NT2/D1 (cell line): Measurements from ENCODE around the gene TFF1.

Source experiments
- DNase-seq: peaks from one replicate; pipeline ENCODE4 v3.0.0-alpha.2; 2011; ENCODE audit warnings: low read depth, low spot score
- H3K27me3 ChIP-seq: 2 replicates; pipeline ENCODE4 v1.6.0; 2011; ENCODE audit warnings: mild to moderate bottlenecking; ENCODE audit not compliant: insufficient read length, insufficient read depth
- H3K36me3 ChIP-seq: 2 replicates; pipeline ENCODE4 v1.6.1; 2011; ENCODE audit warnings: mild to moderate bottlenecking, low read length, mixed read lengths; ENCODE audit not compliant: insufficient read depth, insufficient read length
- H3K4me1 ChIP-seq: 2 replicates; pipeline ENCODE4 v1.5.1; 2011; ENCODE audit not compliant: insufficient read depth, insufficient read length
- H3K4me3 ChIP-seq: 2 replicates; pipeline ENCODE4 v1.5.1; 2011; ENCODE audit warnings: low read depth; ENCODE audit not compliant: insufficient read length
- H3K9ac ChIP-seq: 2 replicates; pipeline ENCODE4 v1.6.0; 2011; ENCODE audit warnings: low read depth; ENCODE audit not compliant: insufficient read length
- H3K9me3 ChIP-seq: 2 replicates; pipeline ENCODE4 v1.5.1; 2011; ENCODE audit warnings: mild to moderate bottlenecking, low read length; ENCODE audit not compliant: insufficient read depth
- SUZ12 ChIP-seq: IDR thresholded peaks from 2 replicates; pipeline ENCODE4 v1.6.1; 2011; ENCODE audit not compliant: insufficient read length, insufficient read depth; ENCODE audit errors: extremely low read depth
- YY1 ChIP-seq: IDR thresholded peaks from 2 replicates; pipeline ENCODE4 v1.6.1; 2011; ENCODE audit not compliant: insufficient read length, insufficient read depth
- ZNF274 ChIP-seq: IDR thresholded peaks from 2 replicates; pipeline ENCODE4 v1.6.1; 2011; ENCODE audit warnings: mild to moderate bottlenecking, low read depth, low read length

TFF1 gene

DNA sequence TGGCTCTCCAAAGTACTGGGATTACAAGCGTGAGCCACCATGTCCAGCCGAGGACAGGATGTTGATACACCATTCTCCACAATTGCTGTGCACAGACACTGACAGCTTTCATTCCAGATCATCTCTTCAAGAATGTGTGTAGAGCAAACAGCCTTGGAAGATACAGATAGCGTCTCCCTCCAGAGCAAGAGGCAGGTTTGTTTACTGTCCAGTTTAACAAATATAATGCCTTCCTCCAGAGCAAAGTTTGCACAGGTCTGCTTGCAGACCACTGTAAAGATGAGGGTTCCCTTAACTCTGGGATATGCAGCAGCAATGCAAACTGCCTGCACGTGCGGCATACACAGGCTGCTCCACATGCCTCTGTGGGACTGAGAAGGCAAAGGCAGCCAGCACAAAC is 25.0 kb upstream of the TFF1 start:
- Histone ChIP-seq H3K4me3 (no peak overlapping the region), H3K27me3 (no peaks in the 10 kb centered on the region), H3K9me3 (no peaks in the 10 kb centered on the region), H3K4me1 (peaks cover 16% of the 10 kb centered on the region), H3K36me3 (no peaks in the 10 kb centered on the region), H3K9ac (no peak overlapping the region)
- DNase-seq = no peak
- TF ChIP-seq ZNF274 (no peak), SUZ12 (no peak), YY1 (no peak)

DNA sequence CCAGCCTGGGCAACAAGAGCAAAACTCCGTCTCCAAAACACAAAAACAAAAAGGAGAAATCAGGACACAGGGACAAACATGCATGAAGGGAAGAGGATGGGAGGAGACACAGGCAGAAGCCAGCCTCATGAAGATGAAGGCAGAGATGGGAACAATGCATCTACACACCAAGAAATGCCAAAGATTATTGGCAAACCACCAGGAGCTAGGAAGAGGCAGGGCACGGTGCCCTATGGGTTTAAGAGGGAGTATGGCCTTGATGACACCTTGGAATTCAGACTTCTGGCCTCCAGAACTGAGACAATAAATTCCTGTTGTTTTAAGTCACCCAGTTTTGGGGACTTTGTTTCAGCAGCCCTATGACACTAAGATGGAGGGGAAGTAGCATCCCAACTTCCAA is 24.4 kb upstream of the TFF1 start:
- Histone ChIP-seq H3K9ac (no peak overlapping the region), H3K9me3 (no peaks in the 10 kb centered on the region), H3K4me1 (peaks cover 16% of the 10 kb centered on the region), H3K27me3 (no peaks in the 10 kb centered on the region), H3K4me3 (no peak overlapping the region), H3K36me3 (no peaks in the 10 kb centered on the region)
- no peak for TF ChIP-seq SUZ12
- no peak for DNase-seq

DNA sequence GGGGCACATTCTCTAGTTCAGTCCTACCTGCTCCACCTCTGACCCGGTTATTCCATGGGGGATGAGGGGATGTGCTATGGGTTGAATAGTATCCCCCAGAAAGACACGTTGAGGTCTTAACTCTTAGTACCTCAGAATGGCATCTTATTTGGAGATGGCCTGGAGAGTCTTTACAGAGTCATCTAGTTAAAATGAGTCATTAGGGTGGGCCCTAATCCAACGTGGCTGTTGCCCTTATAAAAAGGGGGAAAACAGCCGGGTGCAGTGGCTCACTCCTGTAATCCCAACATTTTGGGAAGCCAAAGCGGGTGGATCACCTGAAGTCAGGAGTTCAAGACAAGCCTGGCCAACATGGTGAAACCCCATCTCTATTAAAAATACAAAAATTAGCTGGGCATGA is 23.9 kb upstream of the TFF1 start:
- no peak for TF ChIP-seq YY1
- TF ChIP-seq ZNF274 = no peak
- no peak for TF ChIP-seq SUZ12

DNA sequence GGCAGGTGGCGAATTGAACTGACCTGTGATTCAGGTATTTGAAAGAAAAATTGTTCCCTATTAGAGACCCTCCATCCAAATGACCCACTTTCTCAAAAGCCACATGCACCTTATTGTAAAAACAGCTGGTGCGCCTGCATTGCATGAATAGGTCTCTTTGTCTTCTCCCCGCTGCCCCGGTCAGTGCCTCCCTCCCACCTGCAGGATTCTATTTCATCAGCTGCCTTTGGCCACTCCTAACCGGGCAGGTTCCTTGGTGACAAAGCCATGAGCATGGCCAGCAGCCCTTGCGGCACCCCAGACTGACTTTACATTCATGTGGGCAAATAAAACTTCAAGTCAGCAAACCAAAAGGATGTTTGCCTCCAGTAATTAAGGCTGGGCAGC is 23.1 kb upstream of the TFF1 start:
- DNase-seq = no peak
- Histone ChIP-seq H3K9me3 (no peaks in the 10 kb centered on the region), H3K9ac (no peak overlapping the region)

More for the DNA sequence above, 23.9 kb upstream of the TFF1 start:
- peaks cover 16% of the 10 kb centered on the region for H3K4me1 ChIP-seq
- H3K9ac ChIP-seq = no peak overlapping the region
- no peaks in the 10 kb centered on the region for H3K9me3 ChIP-seq
- H3K36me3 ChIP-seq = no peaks in the 10 kb centered on the region
- no peak overlapping the region for H3K4me3 ChIP-seq
- no peak for DNase-seq
- no peaks in the 10 kb centered on the region for H3K27me3 ChIP-seq

DNA sequence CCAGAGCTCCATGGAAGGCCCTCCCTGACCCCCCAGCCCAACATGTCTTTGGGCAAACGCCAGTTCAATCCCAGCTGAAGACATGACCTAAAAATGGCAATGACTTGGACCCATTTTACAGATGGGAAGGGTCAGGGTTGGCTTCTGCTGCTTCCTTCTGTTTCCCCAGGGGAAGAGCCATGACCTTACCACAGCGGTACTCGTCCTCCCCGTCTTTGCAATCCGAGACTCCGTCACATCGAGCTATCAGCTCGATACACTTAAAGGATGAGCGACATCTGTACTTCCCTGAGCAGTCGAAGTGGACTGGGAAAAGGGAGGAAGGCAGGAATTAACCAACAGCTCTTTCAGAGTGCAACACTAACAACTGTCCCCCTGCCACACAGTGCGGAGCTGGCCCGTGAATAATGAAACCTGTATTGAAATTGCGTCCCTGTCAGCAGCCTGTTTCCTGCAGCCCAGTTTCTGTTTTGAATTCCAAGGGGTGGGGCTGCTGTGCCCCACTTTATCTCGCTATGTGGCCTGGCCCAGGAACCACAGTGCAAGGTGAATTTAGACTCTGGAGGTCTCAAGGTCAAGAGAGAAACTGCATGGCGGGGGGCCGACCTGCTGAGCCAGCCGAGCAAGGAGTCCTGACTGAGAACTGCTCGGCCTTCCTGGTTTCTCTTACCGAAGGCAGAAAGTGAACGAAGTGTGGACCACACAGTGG is 22.6 kb upstream of the TFF1 start:
- DNase-seq = no peak
- peaks cover 16% of the 10 kb centered on the region for H3K4me1 ChIP-seq
- H3K4me3 ChIP-seq = no peak overlapping the region
- H3K9ac ChIP-seq = peak overlapping the region; percentile 29
- no peaks in the 10 kb centered on the region for H3K36me3 ChIP-seq
- H3K9me3 ChIP-seq = no peaks in the 10 kb centered on the region
- H3K27me3 ChIP-seq = no peaks in the 10 kb centered on the region
- no peak for TF ChIP-seq YY1
- no peak for TF ChIP-seq SUZ12
- no peak for TF ChIP-seq ZNF274

More for the DNA sequence above, 23.1 kb upstream of the TFF1 start:
- Histone ChIP-seq H3K4me1 (peaks cover 16% of the 10 kb centered on the region), H3K4me3 (no peak overlapping the region), H3K36me3 (no peaks in the 10 kb centered on the region), H3K27me3 (no peaks in the 10 kb centered on the region)
- TF ChIP-seq SUZ12 (no peak), ZNF274 (no peak), YY1 (no peak)

DNA sequence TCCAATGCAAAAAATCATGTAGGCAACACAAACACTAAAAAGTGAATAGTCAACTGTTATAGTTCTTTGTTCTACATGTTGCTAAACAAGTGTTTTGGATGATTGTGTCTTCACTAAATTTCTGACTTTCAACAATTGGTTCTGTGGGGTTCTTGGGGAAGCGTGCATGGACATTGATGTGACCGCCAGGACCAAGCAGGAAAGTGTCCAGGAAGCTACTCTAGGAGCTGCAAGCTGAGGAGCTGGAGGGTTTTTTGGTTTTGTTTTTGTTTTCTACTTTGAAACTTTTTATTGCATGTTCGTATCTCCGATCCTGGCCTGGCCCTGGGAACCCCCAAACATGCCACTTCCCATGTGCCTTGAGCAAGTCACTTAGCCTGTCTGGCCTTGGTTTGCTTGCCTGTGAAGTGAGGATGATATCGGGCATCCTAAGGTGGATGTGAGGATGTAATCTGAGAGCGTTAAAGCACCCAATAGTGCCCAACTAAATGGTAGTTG is 21.6 kb upstream of the TFF1 start:
- Histone ChIP-seq H3K4me1 (peaks cover 16% of the 10 kb centered on the region), H3K27me3 (no peaks in the 10 kb centered on the region), H3K4me3 (no peak overlapping the region), H3K9me3 (no peaks in the 10 kb centered on the region), H3K36me3 (no peaks in the 10 kb centered on the region), H3K9ac (no peak overlapping the region)
- no peak for DNase-seq
- TF ChIP-seq SUZ12 (no peak), YY1 (no peak), ZNF274 (no peak)

DNA sequence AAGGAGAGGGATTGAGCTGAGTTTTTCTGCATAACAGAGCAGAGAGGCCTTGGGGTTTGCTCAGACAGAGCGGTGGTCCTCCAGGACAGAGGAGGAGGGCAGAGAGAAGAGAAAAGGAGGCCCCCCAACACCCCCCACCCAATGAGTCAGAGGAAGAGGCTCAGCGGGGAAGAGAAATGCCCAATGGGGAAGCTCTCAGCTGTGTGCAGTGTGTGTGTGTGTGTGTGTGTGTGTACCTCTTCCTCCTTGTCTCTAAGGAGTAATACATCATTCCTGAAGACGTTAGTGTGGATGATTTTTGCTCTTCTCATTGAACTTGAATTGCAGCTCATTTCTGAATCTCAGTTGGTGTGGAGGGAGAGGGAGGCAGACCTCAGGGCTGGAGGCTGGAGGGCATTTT is 20.8 kb upstream of the TFF1 start:
- H3K9ac ChIP-seq = no peak overlapping the region
- no peak overlapping the region for H3K4me3 ChIP-seq
- no peaks in the 10 kb centered on the region for H3K27me3 ChIP-seq
- no peak for DNase-seq
- H3K9me3 ChIP-seq = no peaks in the 10 kb centered on the region
- no peak for TF ChIP-seq YY1
- no peak for TF ChIP-seq ZNF274
- no peak for TF ChIP-seq SUZ12
- H3K36me3 ChIP-seq = no peaks in the 10 kb centered on the region
- H3K4me1 ChIP-seq = peaks cover 16% of the 10 kb centered on the region
